Suprapubic skin (tissue), 4 donors: ENCODE results near the gene CD96.
"Not testable (repeated sequence)": the region's sequence is repeated elsewhere in the genome, so short reads cannot be mapped to it uniquely, and the experiment has no call there.

ENCODE experiments used
- CTCF ChIP-seq, 2 donors: fragments of 200-600 bp in 1 of 2; fragments of 450-650 bp in 1 of 2; sonication (generic) in 1 of 2; IDR thresholded peaks; one replicate each; pipeline ENCODE4 v1.5.1; 2016 to 2019; ENCODE audit warnings: antibody characterized with exemption in 2 of 2, mild to moderate bottlenecking in 1 of 2, moderate library complexity in 1 of 2
- EP300 ChIP-seq: sonication (generic); formaldehyde crosslinking; IDR thresholded peaks from one replicate; pipeline ENCODE4 v1.6.1; 2017; ENCODE audit warnings: antibody characterized with exemption
- POLR2A ChIP-seq, 2 donors: fragments of 450-650 bp; IDR thresholded peaks; one replicate each; pipeline ENCODE4 v1.6.1; 2017; ENCODE audit warnings: antibody characterized with exemption in 2 of 2, mild to moderate bottlenecking in 2 of 2, moderate library complexity in 2 of 2
- POLR2AphosphoS5 ChIP-seq, 3 donors: sonication (generic); formaldehyde crosslinking; IDR thresholded peaks; one replicate each; pipeline ENCODE4 v1.6.1; 2017; ENCODE audit warnings: antibody characterized with exemption in 3 of 3

DNA sequence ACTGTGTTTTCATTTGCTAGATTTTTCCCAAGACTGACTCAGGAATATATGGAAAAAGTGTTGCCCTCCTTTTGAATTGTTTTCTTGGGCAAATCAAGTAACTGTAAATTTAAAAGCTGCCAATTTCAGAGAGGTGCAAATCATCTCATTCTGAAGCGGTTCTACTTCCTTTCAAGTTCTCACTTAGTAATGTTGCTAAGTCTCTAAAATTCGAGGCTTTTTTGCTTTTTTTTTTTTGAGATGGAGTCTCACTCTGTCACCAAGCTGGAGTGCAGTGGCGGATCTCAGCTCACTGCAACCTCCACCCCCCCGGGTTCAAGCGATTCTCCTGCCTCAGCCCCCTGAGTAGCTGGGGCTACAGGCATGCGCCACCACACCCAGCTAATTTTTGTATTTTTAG is 130.5 kb downstream of the CD96 start:
- not testable (repeated sequence) for TF ChIP-seq CTCF (IDR thresholded peaks at IDR 0.05); EP300; POLR2A (IDR thresholded peaks at IDR 0.05); POLR2AphosphoS5 (IDR thresholded peaks at IDR 0.05)
